SK-N-SH treated with all-trans-retinoic acid at 6 μM for 48 hours (cell line): ENCODE results near the gene DENND1A.

Source experiments
- ARNTL ChIP-seq: fragments of 450-650 bp; formaldehyde crosslinking; IDR thresholded peaks from 2 replicates; pipeline ENCODE4 v1.5.0; 2020; ENCODE audit warnings: low read depth, mild to moderate bottlenecking, moderate library complexity, borderline replicate concordance
- BACH2 ChIP-seq: fragments of 250-450 bp; sonication (Bioruptor Pico); IDR thresholded peaks from 2 replicates; pipeline ENCODE4 v1.9.0; 2021; ENCODE audit warnings: mild to moderate bottlenecking, borderline replicate concordance
- ESRRG ChIP-seq: fragments of 250-450 bp; sonication (Bioruptor Pico); IDR thresholded peaks from 2 replicates; pipeline ENCODE4 v1.6.1; 2021; ENCODE audit warnings: mild to moderate bottlenecking
- PATZ1 ChIP-seq: fragments of 250-450 bp; sonication (Bioruptor Pico); IDR thresholded peaks from 2 replicates; pipeline ENCODE4 v1.8.0; 2020; ENCODE audit warnings: mild to moderate bottlenecking, moderate library complexity, borderline replicate concordance
- PPARA ChIP-seq: fragments of 250-450 bp; sonication (Bioruptor Pico); IDR thresholded peaks from 2 replicates; pipeline ENCODE4 v1.5.0; 2020; ENCODE audit warnings: mild to moderate bottlenecking, borderline replicate concordance
- TCF4 ChIP-seq: fragments of 250-450 bp; sonication (Bioruptor Pico); IDR thresholded peaks from 2 replicates; pipeline ENCODE4 v1.8.0; 2021; ENCODE audit warnings: mild to moderate bottlenecking, moderate library complexity, borderline replicate concordance
- TOX ChIP-seq: fragments of 250-450 bp; sonication (Bioruptor Pico); IDR thresholded peaks from 2 replicates; pipeline ENCODE4 v1.8.0; 2021; ENCODE audit warnings: mild to moderate bottlenecking, moderate library complexity, borderline replicate concordance
- ZFP3 ChIP-seq: fragments of 250-450 bp; sonication (Bioruptor Pico); IDR thresholded peaks from 2 replicates; pipeline ENCODE4 v1.5.0; 2020; ENCODE audit warnings: mild to moderate bottlenecking, moderate library complexity
- ZNF565 ChIP-seq: fragments of 450-650 bp; formaldehyde crosslinking; conservative IDR thresholded peaks from 2 replicates; pipeline ENCODE4 v1.5.0; 2020; ENCODE audit warnings: low read depth, mild to moderate bottlenecking, moderate library complexity

GRCh38 chr9:123832176-123832575 lies 97.8 kb downstream of the DENND1A start:
- TF ChIP-seq TCF4 (no peak), ZFP3 (CRISPR knock-in tag) (no peak), BACH2 (CRISPR knock-in tag) (no peak), ESRRG (CRISPR knock-in tag) (no peak), PATZ1 (no peak), ARNTL (no peak), PPARA (no peak), ZNF565 (CRISPR knock-in tag) (no peak), TOX (CRISPR knock-in tag) (no peak)
